Heart left ventricle (tissue), 13 donors: Measurements from ENCODE around the gene ZGPAT.

Source experiments
- POLR2A ChIP-seq, 2 donors: fragments of 450-650 bp; IDR thresholded peaks; one replicate each; pipeline ENCODE4 v1.6.1; 2017; ENCODE audit warnings: antibody characterized with exemption in 2 of 2, mild to moderate bottlenecking in 2 of 2, moderate library complexity in 2 of 2
- TF ChIP-seq, protein P1 (sequence below), 12 donors: fragments of 200-600 bp; sonication (generic) in 4 of 12; IDR thresholded peaks; one replicate each; pipeline versions ENCODE4 v1.5.0 to v1.8.0; 2018 to 2022; ENCODE audit warnings: antibody characterized with exemption in 12 of 12, mild to moderate bottlenecking in 5 of 12
- donor health status: ischemic (EF 13 %, LVEDD 7.1; RV severe dilation, severe dysfunction).
- donor health status: DM: no; HTN: yes; CAD: no.
- donor health status: DM: no; HTN: no; CAD: no.
- donor health status: ischemic (EF 25% LVEDD 6.9; RV normal size, moderate dysfunction).
- donor health status: ischemic (EF 25% LVEDD 5.7; RV mildly dilated, moderate dysfunction).
- donor health status: ischemic (EF 35%, LVEDD 5.7; RV mildly dilated, moderate dysfunction).
- donor health status: nonischemic (EF 11% LVEDD 7.7; RV severe dilation, severe dysfunction).
- donor health status: DM: yes; HTN: yes; CAD: no.
- donor health status: PGD.
- donor health status: ischemic (EF 29% LVEDD 5.4; RV normal size, mild dysfunction).
- donor health status: nonischemic (EF 23%, LVEDD 6.1; RV moderate dilation, normal function).

DNA sequence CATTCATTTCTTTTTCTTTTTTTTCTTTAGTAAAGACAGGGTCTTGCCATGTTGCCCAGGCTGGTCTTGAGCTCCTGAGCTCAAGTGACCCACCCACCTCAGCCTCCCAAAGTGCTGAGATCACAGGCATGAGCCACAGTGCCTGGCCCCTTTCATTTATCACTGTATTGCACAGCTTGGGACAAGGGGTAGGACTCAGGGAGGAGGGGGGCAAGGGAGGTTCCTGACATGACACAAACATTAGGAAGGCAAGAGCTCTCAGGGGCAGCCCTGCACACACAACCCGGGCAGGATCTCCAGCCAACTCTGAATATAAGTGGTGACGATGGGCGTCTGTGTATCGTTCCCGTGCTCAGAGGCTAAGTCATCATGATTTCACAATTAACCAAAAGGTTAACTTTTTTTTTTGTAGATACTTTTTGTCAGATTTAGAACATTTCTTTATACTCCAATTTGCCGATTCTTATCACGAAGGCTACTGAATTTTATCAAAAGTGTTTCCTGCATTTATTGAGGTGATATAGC is 51.6 kb downstream of the ZGPAT start:
- TF ChIP-seq, protein P1, sequence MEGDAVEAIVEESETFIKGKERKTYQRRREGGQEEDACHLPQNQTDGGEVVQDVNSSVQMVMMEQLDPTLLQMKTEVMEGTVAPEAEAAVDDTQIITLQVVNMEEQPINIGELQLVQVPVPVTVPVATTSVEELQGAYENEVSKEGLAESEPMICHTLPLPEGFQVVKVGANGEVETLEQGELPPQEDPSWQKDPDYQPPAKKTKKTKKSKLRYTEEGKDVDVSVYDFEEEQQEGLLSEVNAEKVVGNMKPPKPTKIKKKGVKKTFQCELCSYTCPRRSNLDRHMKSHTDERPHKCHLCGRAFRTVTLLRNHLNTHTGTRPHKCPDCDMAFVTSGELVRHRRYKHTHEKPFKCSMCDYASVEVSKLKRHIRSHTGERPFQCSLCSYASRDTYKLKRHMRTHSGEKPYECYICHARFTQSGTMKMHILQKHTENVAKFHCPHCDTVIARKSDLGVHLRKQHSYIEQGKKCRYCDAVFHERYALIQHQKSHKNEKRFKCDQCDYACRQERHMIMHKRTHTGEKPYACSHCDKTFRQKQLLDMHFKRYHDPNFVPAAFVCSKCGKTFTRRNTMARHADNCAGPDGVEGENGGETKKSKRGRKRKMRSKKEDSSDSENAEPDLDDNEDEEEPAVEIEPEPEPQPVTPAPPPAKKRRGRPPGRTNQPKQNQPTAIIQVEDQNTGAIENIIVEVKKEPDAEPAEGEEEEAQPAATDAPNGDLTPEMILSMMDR (IDR thresholded peaks at IDR 0.05), result no peak
- no peak for TF ChIP-seq POLR2A (IDR thresholded peaks at IDR 0.05)
